Activated CD4-positive, alpha-beta T cell treated with anti-CD3 and anti-CD28 coated beads, Interleukin-2, Interleukin-6, amounts not matched to agents 100 ng/mL and 50 ng/mL, durations not matched to agents 16 hours and 8 hours (primary cell): ENCODE results near the gene IRF7.

Experiments
- DNase-seq: peaks from one replicate; pipeline ENCODE4 v3.0.0-alpha.2; 2020

Gene IRF7

DNA sequence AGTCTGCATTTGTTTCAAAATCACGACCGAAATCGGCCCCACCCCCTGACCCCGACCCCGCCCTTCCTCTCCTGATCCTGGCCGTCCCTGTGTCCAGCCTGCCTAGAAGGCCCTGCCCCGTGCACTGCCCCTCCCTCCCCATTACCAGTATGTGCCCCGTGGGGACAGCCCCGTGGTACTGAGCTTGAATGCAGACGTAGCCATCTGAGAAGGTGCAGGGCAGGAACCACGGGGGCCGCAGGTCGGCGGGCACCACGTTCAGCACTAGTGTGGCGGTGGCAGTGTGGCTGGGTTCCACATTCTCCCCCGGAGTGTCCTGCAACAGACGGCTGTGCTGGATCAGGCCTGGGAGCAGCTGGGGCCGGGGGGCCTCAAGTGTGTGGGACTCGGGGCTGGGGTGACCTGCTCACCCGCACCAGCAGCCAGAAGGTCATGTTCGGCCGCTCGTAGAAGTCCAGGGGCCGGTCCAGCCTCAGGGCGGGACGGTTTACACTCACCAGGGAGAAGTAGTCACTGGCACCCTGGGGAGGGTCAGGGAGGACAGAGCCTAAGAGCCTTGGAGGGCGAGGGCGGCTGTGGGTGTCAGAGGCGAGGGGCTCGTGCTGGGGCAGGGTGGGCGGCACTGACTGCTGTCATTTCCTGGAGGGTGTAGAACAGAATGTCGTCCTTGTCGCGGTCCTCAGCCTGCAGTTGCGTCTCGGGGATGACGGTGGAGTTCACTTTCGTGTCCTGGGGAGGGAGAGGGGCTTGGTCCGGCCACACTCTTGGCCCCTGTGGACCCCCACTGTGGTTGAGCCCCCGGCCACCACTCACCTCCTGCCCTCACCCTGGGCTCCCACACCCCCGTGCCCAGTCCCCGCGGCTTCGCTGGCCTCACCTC is 5.4 kb upstream of the IRF7 start:
- DNase-seq = no peak

DNA sequence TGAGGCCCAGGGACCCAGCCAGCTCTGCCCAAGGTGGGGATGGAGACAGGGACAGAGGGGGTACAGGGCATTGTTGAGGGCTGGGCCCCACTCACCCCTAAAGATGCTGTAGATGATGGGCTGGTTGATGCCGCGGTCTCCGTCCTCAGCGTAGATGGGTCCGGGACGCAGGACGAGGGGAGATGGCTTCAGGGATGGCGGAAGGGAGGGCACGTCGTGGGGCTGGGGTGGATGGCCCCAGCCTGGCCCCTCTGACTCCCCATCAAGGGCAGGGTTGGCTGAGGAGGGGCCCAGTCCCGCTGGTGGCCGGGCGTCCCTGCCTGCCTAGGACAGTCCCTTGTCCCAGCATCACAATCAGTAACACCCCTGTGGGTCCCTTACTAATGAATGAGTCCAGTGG is 4.5 kb upstream of the IRF7 start:
- no peak for DNase-seq

DNA sequence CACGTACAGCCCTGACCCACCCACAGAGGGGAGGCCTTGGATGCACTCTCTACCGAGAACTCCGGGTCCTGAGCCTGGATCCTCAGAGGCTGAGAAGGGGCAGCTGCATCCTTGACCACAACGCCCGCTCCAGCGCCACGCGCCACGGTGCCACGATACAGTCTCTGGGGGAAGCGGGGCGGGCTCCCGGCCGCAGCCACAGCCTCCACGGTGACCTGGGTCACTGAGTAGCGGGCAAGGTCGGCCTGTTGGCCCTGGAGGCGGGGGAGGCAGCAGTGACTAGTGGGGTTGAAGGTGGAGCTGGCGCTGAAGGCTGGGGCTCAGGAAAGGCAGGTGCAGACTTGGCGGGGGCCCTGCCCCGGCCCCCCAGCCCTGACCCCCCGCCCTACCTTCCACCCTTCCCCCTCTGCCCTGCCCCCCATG is 3.9 kb upstream of the IRF7 start:
- DNase-seq = no peak

DNA sequence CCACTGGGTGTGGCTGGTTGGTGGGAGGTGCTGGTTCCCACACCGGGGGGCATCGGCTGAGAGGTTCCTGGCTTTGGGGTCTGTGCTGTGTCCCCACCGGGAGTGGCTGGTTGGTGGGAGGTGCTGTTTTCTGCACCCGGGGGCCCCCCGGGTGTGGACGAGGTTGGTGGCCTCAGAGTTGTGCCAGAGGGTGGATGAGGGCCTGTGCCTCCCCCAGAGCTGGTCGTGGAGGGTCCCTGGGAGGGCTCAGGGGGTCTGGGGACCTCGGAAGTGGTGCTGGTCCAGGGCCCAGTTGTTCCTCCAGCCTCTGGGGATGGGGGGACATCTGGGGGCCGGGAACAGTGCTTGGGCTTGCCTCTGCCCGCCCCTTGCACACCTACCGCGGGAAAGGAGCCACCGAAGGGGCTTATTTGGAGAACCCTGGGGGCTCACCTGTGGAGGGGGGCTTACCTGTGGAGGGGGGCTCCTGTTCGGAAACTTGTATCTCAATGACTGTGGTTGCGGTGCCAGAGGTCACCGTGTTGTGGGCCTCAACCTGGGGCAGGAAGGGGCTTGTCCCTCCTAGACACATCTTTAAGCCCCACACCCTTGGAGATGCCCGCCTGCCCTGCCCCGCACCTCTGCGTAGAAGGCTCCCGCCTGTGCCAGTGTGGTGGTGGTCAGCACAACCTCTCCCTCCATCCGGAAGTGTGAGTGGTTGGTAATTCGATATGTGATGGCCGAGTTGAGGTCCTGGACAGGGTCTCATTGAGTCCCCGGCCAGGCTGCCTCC is 3.3 kb upstream of the IRF7 start:
- no peak for DNase-seq

DNA sequence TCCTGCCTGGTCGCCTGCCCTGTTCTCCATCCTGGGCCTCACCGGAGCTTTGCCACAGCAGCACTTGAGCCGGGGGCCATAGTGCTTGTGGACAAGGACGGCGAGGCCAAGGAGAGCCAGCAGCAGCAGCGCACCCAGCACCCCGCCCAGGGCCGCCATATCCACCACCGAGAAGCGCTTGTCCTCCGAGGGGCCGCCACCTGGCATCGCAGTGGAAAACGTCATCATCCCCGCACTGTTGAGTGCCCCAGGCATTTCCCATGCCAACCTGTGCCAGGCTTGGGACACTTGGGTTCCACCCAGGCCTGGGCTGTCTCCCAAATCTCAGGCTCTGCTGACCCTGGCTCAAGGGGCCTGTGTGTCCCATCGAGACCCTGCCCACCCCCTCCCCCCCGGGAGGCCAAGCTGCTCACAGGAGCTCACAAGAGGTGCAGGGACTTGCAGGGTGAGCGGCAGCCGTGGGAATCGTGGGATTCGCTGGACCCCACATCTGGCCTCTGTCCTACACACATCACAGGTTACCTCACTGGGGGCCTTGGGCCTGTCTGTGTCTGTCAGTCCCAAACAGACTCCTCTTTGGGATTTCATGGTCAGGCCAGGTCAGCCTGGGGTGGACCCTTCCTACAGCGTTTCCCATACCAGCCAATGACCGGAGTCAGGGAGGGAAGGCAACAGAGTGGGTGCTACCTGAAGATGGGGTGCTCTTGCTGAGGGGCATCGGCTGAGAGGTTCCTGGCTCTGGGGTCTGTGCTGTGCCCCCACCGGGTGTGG is 2.3 kb upstream of the IRF7 start:
- no peak for DNase-seq

DNA sequence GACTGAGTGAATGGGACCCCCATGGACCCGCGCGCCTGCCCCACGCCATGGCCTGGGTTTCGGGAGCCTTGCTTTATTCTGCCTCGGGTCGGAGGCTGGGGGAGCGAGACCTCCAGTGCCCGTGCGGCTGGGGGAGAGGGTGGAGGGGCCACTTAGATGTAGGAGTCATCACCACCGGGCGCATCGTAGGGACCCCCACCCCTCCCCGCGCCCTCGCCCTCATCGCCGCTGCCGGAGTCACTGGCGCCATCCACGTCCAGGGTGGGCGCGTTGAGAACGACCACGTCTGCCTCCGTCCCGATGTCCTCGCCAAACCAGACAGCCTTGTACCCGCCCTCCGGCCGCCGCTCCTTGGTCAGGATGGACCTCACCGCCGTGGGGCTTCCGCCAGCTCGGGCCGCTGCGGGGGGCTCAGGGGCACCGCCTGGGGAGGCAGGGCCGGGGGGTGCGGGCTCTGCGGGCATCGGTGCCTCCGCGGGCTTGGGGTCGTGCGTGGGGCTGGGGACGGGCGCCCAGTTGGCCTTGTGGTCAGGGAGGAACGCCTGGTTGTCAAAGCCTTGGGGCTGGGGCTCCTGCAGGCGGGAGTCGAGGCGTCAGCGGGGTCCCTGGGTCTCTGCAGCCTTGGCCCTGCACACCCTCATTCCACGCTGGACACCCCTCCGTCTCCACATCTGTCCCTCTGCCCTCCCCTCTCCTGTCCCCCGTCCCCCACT is 1.6 kb upstream of the IRF7 start:
- no peak for DNase-seq

DNA sequence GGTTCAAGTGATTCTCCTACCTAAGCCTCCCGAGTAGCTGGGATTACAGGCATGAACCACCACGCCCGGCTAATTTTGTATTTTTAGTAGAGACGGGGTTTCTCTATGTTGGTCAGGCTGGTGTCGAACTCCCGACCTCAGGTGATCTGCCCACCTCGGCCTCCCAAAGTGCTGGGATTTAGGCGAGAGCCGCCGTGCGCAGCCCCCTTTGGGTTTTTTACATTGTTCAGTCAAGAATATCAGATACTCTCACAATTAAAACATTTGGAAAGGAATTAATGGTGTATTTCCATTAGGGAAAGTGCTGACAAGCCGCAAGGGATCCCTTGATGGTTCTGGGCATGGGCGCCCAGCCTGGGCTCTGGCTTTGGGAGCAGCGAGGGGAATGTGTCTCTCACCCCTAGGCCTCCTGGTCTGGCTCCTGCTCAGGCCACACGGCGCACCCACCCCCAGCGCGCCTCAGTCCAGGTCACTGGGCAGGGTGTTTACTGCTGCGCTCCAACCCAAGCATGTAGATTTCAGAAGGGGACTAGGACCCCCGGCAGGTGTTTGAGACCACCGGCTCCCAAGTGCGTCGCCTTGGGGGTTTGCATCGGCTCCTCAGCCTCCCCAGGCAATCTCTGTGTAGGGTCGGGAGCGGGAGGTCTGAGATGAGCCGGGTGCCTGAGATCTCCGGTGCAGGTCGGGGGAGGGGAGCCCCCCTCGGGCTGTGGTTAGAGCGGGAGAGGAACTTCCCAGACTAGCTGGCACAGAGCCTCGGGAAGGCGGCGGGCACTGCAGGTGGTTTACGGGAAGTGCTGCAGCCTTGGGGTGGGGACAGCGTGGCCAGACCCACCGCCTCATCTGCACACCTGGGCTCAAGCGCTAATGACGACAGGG is 809 bp upstream of the IRF7 start:
- no peak for DNase-seq

DNA sequence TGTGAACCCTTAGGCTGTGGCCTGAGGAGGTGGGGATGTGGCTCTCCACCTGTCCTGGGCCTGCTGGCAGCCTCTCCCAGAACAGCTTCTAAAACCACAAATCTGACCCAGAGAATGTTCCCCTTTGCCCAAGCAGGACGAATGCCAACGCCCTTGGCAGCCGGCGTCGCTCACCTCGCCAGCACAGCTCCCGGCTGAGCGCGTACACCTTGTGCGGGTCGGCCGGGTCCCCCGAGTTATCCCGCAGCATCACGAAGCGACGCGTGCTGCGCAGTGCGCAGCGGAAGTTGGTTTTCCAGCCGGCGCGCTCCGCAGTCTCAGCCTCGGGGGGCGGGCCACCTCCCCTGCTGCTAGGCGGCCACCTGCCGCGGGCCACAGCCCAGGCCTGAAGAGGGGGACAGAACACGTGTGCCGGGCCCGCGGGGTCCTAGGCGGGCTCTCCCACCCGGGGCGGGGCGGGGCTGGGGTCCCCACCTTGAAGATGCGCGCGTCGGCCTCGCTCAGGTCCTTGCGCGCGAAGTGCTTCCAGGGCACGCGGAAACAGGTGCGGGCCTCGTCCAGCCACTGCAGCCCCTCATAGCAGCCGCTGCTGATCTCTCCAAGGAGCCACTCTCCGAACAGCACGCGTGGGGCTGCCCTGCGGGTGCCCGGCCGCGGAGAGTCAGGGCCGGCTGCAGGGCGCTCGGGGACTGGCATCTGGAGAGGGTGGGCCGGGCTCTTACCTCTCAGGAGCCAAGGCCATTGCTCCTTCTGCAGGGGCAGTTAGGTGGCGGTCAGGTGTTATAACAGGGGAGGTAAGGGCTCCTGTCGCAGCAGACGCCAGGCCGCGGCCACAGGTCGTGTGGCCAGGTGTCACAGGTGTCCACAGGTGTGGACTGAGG is 887 bp downstream of the IRF7 start:
- no peak for DNase-seq

DNA sequence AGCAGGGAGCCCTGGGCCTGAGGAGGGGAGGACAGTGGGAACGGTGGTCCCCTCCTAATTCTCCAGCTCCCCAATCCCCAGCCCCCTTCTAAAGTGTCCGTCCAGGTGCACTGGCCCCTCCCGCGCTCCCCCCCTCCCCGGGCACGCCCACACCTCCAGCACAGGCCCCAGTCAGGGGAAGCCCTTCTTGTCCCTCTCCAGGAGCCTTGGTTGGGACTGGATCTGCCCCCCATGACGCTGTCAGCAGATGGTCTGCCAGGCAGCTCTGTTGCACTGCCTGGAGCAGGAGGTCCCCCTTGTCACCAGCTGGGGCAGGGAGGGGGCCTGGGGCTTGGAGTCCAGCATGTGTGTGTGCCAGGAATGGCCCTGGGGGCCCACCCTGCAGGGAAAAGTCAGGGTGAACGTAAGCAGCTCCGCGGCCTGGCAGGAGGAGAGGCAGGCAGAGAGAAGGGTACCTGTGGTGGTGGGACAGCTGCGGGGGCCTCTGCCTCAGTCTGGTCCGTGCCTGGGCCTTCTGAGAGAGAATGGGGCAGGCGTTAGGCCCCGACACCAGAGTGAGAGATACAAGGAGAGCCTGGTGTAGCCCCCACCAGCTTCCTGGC is 1.6 kb downstream of the IRF7 start:
- DNase-seq = no peak

DNA sequence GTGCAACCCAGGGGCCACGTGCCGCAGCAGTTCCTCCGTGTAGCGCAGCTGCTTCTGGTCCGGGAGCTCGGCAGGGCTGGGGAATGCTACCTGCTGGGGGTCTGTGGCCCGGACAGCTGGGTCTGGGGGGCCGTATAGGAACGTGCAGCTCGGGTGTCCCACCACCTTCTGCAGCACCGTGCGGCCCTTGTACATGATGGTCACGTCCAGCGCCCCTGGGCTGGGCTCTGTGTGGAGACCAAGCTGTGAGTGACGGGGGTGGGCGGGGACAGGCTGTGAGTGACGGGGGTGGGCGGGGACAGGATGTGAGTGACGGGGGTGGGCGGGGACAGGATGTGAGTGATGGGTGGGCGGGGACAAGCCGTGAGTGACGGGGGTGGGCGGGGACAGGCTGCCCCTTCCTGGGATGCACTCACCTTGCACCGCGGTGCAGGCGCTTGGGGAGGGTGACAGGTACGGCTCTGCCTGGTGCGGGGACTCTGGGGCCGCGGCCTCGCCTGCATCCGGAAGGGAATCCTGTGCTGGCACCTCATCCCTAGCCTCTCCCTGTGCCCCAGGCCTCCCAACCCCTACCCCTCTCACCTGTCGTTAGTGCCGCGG is 2.3 kb downstream of the IRF7 start:
- DNase-seq = peak; percentile 86

DNA sequence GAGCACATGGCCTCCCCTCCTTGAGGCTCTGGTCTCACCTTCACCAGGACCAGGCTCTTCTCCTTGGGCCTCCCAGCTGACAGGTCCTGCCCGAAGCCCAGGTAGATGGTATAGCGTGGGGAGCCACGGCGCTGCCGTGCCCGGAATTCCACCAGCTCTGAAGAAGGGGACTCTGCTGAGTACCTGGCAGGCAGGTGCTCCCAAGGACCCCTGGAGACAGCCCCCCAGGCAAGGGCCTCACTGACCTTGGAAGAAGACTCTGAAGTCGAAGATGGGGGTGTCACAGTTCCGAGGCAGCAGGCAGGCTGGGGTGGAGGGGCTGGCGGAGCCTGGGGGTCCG is 2.8 kb downstream of the IRF7 start:
- DNase-seq = no peak

DNA sequence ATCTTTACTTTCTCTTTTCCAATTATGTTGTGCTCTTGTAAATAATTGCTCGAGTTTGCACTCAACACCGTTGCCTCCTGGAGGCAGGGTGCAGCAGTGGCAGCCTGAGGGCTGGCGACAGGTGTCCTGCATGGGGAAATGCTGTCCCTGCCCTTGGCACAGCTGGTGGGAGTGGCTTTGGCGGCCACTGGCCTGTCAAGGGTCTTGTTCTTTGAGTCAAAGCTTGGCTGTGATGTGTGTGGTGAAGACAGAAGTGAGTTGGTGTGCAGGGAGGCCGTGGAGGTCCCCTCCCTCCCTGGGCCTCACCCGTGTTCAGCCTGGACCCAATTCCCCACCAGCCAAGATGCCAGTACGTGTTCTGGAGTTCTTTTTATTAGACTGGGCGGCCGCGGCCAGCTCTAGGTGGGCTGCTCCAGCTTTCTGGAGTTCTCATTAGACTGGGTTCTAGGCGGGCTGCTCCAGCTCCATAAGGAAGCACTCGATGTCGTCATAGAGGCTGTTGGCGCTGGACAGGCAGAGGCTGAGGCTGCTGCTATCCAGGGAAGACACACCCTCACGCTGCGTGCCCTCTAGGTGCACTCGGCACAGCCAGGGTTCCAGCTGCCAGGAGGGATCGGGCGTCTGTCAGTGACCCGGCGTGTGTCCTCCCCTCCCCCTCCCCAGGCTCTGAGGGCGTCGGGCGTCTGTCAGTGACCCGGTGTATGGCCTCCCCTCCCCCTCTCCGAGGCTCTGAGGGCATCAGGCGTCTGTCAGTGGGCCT is 3.4 kb downstream of the IRF7 start:
- no peak for DNase-seq

DNA sequence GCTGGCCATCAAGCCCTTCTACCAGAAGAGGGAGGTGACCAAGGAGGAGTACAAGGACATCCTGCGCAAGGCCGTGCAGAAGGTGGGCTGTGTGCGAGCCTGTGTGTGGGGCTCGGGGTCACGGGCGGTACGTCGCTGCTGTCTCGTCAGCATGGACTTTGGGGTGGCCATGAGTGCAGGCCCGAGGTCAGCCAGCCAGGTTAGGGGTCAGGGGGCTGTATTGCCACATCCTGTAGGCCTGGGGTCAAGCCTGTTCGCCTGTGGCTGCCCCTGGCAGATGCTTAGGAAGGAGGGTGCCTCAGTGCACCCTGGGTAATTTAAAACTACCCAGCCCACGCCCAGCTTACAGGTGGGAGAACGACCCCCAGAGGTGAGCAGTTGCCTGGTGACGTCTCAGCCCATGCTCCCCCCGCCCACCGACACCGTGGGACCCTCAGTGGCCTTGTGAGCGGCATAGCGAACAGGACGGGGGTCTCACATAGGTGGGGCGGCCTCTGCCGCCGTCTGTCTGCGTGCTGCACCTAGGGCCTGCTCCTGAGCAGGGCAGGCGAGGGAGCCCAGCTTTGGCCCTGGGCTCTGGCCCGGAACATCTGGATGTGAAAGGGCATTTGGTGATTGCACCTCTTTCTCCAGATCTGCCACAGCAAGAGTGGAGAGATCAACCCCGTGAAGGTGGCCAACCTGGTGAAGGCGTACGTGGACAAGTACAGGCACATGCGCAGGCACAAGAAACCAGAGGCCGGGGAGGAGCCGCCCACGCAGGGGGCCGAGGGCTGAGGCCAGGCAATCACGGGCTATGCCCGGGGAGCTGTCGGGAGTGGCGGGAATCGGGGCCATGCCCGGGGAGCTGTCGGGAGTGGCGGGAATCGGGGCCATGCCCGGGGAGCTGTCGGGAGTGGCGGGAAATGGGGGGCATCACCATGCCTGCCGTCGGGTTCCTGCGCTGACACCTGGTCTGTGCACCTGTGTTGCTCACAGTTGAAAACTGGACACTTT is 4.5 kb downstream of the IRF7 start:
- no peak for DNase-seq

DNA sequence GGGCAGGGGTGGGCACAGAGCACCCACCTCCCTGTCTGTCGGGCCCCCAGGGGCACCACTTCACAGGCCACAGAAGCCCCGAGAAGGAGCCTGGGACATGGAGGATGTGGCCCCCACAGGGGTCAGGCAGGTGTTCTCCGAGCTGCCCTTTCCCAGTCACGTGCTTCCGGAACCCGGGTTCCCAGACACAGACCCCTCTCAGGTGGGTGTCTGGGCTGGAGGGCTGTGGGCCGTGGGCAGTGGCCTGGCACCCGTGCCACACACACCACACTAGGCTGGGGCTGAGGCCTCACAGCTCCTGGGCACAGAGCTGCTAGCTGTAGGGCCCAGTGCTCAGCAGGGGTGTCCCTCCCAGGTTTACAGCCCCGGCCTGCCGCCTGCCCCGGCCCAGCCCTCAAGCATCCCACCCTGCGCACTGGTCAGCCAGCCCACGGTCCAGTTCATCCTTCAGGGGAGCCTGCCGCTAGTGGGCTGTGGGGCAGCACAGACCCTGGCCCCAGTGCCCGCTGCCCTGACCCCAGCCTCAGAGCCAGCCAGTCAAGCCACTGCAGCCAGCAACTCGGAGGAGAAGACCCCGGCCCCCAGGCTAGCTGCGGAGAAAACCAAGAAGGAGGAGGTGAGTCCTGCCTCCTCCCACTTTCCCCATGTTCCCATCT is 5.5 kb downstream of the IRF7 start:
- no peak for DNase-seq

DNA sequence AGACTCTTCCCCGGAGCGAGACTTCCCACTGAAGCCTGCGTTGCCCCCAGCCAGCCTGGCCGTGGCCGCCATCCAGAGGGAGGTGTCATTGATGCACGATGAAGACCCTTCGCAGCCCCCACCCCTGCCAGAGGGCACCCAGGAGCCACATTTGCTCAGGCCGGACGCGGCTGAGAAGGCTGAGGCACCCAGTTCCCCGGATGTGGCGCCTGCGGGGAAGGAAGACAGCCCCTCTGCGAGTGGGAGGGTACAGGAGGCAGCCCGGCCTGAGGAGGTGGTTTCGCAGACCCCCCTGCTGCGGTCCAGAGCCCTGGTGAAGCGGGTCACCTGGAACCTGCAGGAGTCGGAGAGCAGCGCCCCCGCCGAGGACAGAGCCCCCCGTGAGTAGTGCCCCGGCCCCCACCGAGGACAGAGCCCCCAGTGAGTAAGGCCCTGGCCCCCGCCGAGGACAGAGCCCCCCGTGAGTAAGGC is 6.4 kb downstream of the IRF7 start:
- DNase-seq = no peak

DNA sequence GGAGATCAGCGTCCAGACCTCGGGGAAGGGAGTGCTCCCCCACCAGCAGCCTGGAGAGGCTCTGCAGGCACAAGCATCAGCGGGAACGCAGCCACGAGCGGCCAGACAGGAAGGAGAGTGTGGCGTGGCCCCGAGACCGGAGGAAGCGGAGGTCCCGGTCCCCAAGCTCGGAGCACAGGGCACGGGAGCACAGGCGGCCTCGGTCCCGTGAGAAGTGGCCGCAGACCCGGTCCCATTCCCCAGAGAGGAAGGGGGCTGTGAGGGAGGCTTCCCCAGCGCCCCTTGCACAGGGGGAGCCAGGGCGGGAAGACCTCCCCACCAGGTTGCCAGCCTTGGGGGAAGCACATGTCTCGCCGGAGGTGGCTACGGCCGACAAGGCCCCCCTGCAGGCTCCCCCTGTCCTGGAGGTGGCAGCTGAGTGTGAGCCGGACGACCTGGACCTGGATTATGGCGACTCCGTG is 6.9 kb downstream of the IRF7 start:
- no peak for DNase-seq
